WTC11 (cell line): Measurements from ENCODE around the gene ZFYVE28. TPM values are rescaled to one million over a fixed set of nuclear protein-coding genes. Genes with fewer than 3 reads are reported as not detected.

ENCODE experiments used
- ATAC-seq: fragments of 200-7000 bp; cut with Tn5 transposase; 2 replicates; pipeline ENCODE4 v1.10.0; 2021; ENCODE audit warnings: mild to moderate bottlenecking, moderate library complexity
- CTCF ChIA-PET: fragments of 300-600 bp; sonication (Branson Sonifier 250); formaldehyde crosslinking; loops from one replicate; lab custom pipeline; 2021; ENCODE audit warnings: antibody characterized with exemption; lab: Charles Lee
- POLR2A ChIA-PET: fragments of 350-600 bp; sonication (Branson Sonifier 250); formaldehyde crosslinking; loops from one replicate; lab custom pipeline; 2021; ENCODE audit warnings: antibody characterized with exemption; lab: Charles Lee
- DNase-seq: peaks from one replicate; pipeline ENCODE4 v3.0.0; 2021; ENCODE audit warnings: low spot score
- H3K27ac Mint-ChIP-seq: 2 replicates; pipeline ENCODE4 v1.8.0; 2021; ENCODE audit warnings: mixed read lengths
- H3K27me3 Mint-ChIP-seq: 2 replicates; pipeline ENCODE4 v1.8.0; 2021; ENCODE audit warnings: low read depth, mild to moderate bottlenecking, moderate library complexity, mixed read lengths
- H3K36me3 Mint-ChIP-seq: 2 replicates; pipeline ENCODE4 v1.8.0; 2021; ENCODE audit warnings: mixed read lengths
- H3K4me1 Mint-ChIP-seq: 2 replicates; pipeline ENCODE4 v1.8.0; 2022; ENCODE audit warnings: mixed read lengths
- H3K4me3 Mint-ChIP-seq: 2 replicates; pipeline ENCODE4 v1.8.0; 2021; ENCODE audit warnings: mild to moderate bottlenecking, moderate library complexity, mixed read lengths
- H3K9me3 Mint-ChIP-seq: 2 replicates; pipeline ENCODE4 v1.8.0; 2021; ENCODE audit warnings: mixed read lengths
- CREM ChIP-seq: sonication (generic); formaldehyde crosslinking; IDR thresholded peaks from 2 replicates; pipeline ENCODE4 v1.8.1; 2022; ENCODE audit warnings: mild to moderate bottlenecking, missing genetic modification reagents, moderate library complexity
- ELF4 ChIP-seq: sonication (generic); formaldehyde crosslinking; IDR thresholded peaks from 2 replicates; pipeline ENCODE4 v1.8.1; 2022; ENCODE audit warnings: low read depth, mild to moderate bottlenecking, moderate library complexity, missing genetic modification reagents
- ETV6 ChIP-seq: sonication (generic); formaldehyde crosslinking; IDR thresholded peaks from 2 replicates; pipeline ENCODE4 v1.8.1; 2022; ENCODE audit warnings: mild to moderate bottlenecking, missing genetic modification reagents
- FOXJ3 ChIP-seq: sonication (generic); formaldehyde crosslinking; IDR thresholded peaks from 2 replicates; pipeline ENCODE4 v1.9.0; 2021; ENCODE audit warnings: missing genetic modification reagents, mild to moderate bottlenecking, borderline replicate concordance
- FOXK1 ChIP-seq: sonication (generic); formaldehyde crosslinking; IDR thresholded peaks from 2 replicates; pipeline ENCODE4 v1.8.0; 2022; ENCODE audit warnings: mild to moderate bottlenecking, moderate library complexity, missing genetic modification reagents
- GTF2I ChIP-seq: fragments of 250-450 bp; sonication (Bioruptor Pico); conservative IDR thresholded peaks from 2 replicates; pipeline ENCODE4 v1.4.0; 2021; ENCODE audit warnings: mild to moderate bottlenecking
- HMGA2 ChIP-seq: fragments of 250-450 bp; sonication (Bioruptor Pico); IDR thresholded peaks from 2 replicates; pipeline ENCODE4 v1.4.0; 2021; ENCODE audit warnings: mild to moderate bottlenecking, moderate library complexity
- IRF2 ChIP-seq: sonication (generic); formaldehyde crosslinking; IDR thresholded peaks from 2 replicates; pipeline ENCODE4 v1.8.0; 2022; ENCODE audit warnings: low read depth, missing genetic modification reagents, borderline replicate concordance
- JUN ChIP-seq: sonication (generic); formaldehyde crosslinking; IDR thresholded peaks from 2 replicates; pipeline ENCODE4 v1.8.0; 2023; ENCODE audit warnings: mild to moderate bottlenecking, missing genetic modification reagents
- NFATC4 ChIP-seq: fragments of 250-450 bp; sonication (Bioruptor Pico); IDR thresholded peaks from 2 replicates; pipeline ENCODE4 v1.9.0; 2021; ENCODE audit warnings: mild to moderate bottlenecking
- NR1H2 ChIP-seq: sonication (generic); formaldehyde crosslinking; IDR thresholded peaks from 2 replicates; pipeline ENCODE4 v1.9.0; 2021; ENCODE audit warnings: mild to moderate bottlenecking, moderate library complexity, missing genetic modification reagents
- NR2C2 ChIP-seq: sonication (generic); formaldehyde crosslinking; IDR thresholded peaks from 2 replicates; pipeline ENCODE4 v1.8.0; 2022; ENCODE audit warnings: mild to moderate bottlenecking, missing genetic modification reagents
- OVOL2 ChIP-seq: fragments of 250-450 bp; sonication (Bioruptor Pico); IDR thresholded peaks from 2 replicates; pipeline ENCODE4 v1.9.0; 2021; ENCODE audit warnings: mild to moderate bottlenecking, borderline replicate concordance
- PRRX2 ChIP-seq: fragments of 250-450 bp; sonication (Bioruptor Pico); IDR thresholded peaks from 2 replicates; pipeline ENCODE4 v1.8.0; 2021; ENCODE audit warnings: mild to moderate bottlenecking
- RORB ChIP-seq: fragments of 250-450 bp; sonication (Bioruptor Pico); IDR thresholded peaks from 2 replicates; pipeline ENCODE4 v1.9.0; 2021; ENCODE audit warnings: mild to moderate bottlenecking
- SMAD3 ChIP-seq: sonication (generic); formaldehyde crosslinking; IDR thresholded peaks from 2 replicates; pipeline ENCODE4 v1.8.0; 2022; ENCODE audit warnings: missing genetic modification reagents, mild to moderate bottlenecking, borderline replicate concordance
- SOX15 ChIP-seq: fragments of 250-450 bp; sonication (Bioruptor Pico); IDR thresholded peaks from 2 replicates; pipeline ENCODE4 v1.9.0; 2021; ENCODE audit warnings: mild to moderate bottlenecking
- TEAD4 ChIP-seq: sonication (generic); formaldehyde crosslinking; IDR thresholded peaks from 2 replicates; pipeline ENCODE4 v1.8.0; 2022; ENCODE audit warnings: mild to moderate bottlenecking, missing genetic modification reagents
- ZBTB21 ChIP-seq: sonication (generic); formaldehyde crosslinking; IDR thresholded peaks from 2 replicates; pipeline ENCODE4 v1.8.1; 2023; ENCODE audit warnings: mild to moderate bottlenecking, missing genetic modification reagents, borderline replicate concordance
- ZNF138 ChIP-seq: sonication (generic); formaldehyde crosslinking; conservative IDR thresholded peaks from 2 replicates; pipeline ENCODE4 v1.8.1; 2022; ENCODE audit warnings: mild to moderate bottlenecking, moderate library complexity, missing genetic modification reagents
- ZNF416 ChIP-seq: fragments of 250-450 bp; sonication (Bioruptor Pico); IDR thresholded peaks from 2 replicates; pipeline ENCODE4 v1.9.0; 2021; ENCODE audit warnings: mild to moderate bottlenecking, inconsistent platforms
- ZNF423 ChIP-seq: fragments of 250-450 bp; sonication (Bioruptor Pico); IDR thresholded peaks from 2 replicates; pipeline ENCODE4 v2.1.2; 2022; ENCODE audit warnings: mild to moderate bottlenecking, moderate library complexity
- ZNF671 ChIP-seq: fragments of 250-450 bp; sonication (Bioruptor Pico); IDR thresholded peaks from 2 replicates; pipeline ENCODE4 v1.8.0; 2021; ENCODE audit warnings: mild to moderate bottlenecking
- total RNA-seq: library from RNA; stranded (reverse); gene quantifications from 3 replicates; pipeline ENCODE4 v1.2.3, GENCODE V29; 2021
- TF ChIP-seq, protein P1 (sequence below): fragments of 250-450 bp; sonication (Bioruptor Pico); IDR thresholded peaks from 2 replicates; pipeline ENCODE4 v2.1.2; 2022; ENCODE audit warnings: mild to moderate bottlenecking, moderate library complexity
- TF ChIP-seq, protein P2 (sequence below): sonication (generic); formaldehyde crosslinking; IDR thresholded peaks from 2 replicates; pipeline ENCODE4 v1.8.1; 2023; ENCODE audit warnings: mild to moderate bottlenecking, missing genetic modification reagents
- TF ChIP-seq, protein P3 (sequence below): sonication (generic); formaldehyde crosslinking; IDR thresholded peaks from 2 replicates; pipeline ENCODE4 v1.8.0; 2022; ENCODE audit warnings: mild to moderate bottlenecking, missing genetic modification reagents
- TF ChIP-seq, protein P4 (sequence below): sonication (generic); formaldehyde crosslinking; IDR thresholded peaks from 2 replicates; pipeline ENCODE4 v1.8.1; 2023; ENCODE audit warnings: mild to moderate bottlenecking, moderate library complexity, missing genetic modification reagents
- TF ChIP-seq, protein P5 (sequence below): sonication (generic); formaldehyde crosslinking; conservative IDR thresholded peaks from 2 replicates; pipeline ENCODE4 v1.8.1; 2022; ENCODE audit warnings: mild to moderate bottlenecking, missing genetic modification reagents

ZFYVE28 gene
- total RNA-seq, 1 experiment from 2014 or later, result 7.8 TPM

DNA sequence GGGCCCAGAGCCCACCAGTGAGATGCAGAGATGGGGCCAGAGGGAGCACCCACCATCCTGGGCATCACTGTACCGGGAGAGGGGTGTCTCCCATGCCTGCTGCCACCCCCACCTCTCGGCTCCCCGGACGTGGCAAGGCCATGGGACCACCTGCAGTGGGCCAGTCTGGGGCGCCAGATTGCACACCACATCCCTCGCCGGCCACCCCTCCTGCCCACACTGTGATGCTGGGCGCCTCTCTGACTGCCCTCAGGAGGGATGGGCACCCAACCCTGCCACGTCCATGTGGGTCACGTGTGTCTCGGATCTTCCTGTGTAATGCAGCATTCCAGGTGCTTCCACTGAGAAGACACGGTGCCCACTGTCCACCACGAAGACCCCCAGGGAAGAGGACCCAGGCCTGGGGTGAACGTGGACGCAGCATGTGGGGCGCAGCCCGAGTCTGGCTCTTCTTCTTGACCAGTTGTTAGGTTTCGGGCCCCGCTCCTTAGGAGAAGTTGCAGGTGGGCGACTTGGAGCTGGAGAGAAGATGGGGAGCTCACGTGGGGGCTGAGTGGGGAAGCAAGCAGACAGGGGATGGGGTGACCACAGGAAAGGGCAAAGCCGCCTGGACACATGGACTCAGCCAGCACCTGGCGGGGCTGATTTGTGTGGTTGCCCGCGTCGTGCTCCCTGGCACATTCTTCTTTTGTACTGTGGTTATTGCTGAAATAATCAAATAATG, 47.7 kb downstream of the ZFYVE28 start:
- ChIA-PET POLR2A (no interaction called here), CTCF (no interaction called here)
- Mint-ChIP-seq H3K4me3 (no peak overlapping the region), H3K4me1 (no peaks in the 10 kb centered on the region), H3K9me3 (peaks cover 32% of the 10 kb centered on the region), H3K27me3 (peaks cover 3% of the 10 kb centered on the region), H3K27ac (no peak overlapping the region), H3K36me3 (peaks cover 15% of the 10 kb centered on the region)
- ATAC-seq, result no peak
- no peak for DNase-seq
- no peak for TF ChIP-seq FOXK1 (CRISPR knock-in tag)
- TF ChIP-seq, protein P1, sequence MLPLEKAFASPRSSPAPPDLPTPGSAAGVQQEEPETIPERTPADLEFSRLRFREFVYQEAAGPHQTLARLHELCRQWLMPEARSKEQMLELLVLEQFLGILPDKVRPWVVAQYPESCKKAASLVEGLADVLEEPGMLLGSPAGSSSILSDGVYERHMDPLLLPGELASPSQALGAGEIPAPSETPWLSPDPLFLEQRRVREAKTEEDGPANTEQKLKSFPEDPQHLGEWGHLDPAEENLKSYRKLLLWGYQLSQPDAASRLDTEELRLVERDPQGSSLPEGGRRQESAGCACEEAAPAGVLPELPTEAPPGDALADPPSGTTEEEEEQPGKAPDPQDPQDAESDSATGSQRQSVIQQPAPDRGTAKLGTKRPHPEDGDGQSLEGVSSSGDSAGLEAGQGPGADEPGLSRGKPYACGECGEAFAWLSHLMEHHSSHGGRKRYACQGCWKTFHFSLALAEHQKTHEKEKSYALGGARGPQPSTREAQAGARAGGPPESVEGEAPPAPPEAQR (CRISPR knock-in tag), result no peak

DNA sequence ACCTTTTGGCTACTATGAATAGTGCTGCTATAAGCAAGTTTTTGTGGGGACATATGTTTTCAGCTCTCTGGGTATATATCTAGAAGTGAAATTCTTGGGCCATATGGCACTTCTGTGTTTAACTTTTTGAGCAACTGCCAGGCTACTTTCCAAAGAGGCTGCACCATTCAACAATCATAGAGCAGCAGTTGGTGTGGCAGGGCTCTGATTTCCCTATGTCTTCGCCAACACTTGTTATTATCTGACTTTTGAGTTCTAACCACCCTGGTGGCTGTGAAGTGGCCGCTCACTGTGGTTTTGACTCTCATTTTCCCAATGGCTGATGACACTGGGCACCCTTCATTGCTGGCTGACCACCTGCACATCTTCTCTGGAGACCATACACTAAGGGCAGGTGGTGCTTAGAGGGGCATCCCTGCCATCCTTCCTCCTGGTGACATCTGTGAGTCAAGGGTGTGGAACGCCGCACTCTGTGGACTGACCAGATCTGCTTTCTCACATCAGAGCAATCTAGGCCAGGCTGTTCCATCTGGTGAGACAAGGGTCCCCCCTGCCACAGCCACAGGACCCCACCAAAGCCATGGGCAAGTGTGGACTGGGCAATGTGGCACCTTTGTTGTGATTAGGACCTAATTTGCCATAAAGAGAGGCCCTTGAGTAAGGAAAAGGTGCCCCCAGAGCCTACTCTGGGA, 49.6 kb downstream of the ZFYVE28 start:
- TF ChIP-seq ZNF416 (CRISPR knock-in tag), result no peak
- no peak for TF ChIP-seq IRF2 (CRISPR knock-in tag)
- no peak for TF ChIP-seq TEAD4 (CRISPR knock-in tag)
- TF ChIP-seq HMGA2 (CRISPR knock-in tag), result no peak
- TF ChIP-seq NFATC4 (CRISPR knock-in tag), result no peak
- TF ChIP-seq JUN (CRISPR knock-in tag), result no peak
- no peak for TF ChIP-seq NR2C2 (CRISPR knock-in tag)
- TF ChIP-seq, protein P2, sequence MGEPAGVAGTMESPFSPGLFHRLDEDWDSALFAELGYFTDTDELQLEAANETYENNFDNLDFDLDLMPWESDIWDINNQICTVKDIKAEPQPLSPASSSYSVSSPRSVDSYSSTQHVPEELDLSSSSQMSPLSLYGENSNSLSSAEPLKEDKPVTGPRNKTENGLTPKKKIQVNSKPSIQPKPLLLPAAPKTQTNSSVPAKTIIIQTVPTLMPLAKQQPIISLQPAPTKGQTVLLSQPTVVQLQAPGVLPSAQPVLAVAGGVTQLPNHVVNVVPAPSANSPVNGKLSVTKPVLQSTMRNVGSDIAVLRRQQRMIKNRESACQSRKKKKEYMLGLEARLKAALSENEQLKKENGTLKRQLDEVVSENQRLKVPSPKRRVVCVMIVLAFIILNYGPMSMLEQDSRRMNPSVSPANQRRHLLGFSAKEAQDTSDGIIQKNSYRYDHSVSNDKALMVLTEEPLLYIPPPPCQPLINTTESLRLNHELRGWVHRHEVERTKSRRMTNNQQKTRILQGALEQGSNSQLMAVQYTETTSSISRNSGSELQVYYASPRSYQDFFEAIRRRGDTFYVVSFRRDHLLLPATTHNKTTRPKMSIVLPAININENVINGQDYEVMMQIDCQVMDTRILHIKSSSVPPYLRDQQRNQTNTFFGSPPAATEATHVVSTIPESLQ (CRISPR knock-in tag), result no peak
- no peak for TF ChIP-seq ZNF138 (CRISPR knock-in tag)
- TF ChIP-seq OVOL2 (CRISPR knock-in tag), result no peak
- TF ChIP-seq ELF4 (CRISPR knock-in tag), result no peak
- TF ChIP-seq, protein P3, sequence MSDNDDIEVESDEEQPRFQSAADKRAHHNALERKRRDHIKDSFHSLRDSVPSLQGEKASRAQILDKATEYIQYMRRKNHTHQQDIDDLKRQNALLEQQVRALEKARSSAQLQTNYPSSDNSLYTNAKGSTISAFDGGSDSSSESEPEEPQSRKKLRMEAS (CRISPR knock-in tag), result no peak
- no peak for TF ChIP-seq ZNF671 (CRISPR knock-in tag)
- TF ChIP-seq PRRX2, result no peak
- H3K27ac Mint-ChIP-seq, result no peak overlapping the region
- DNase-seq (no peak), ATAC-seq (no peak)
- H3K4me1 Mint-ChIP-seq, result no peaks in the 10 kb centered on the region
- H3K9me3 Mint-ChIP-seq, result peaks cover 17% of the 10 kb centered on the region
- H3K36me3 Mint-ChIP-seq, result peaks cover 8% of the 10 kb centered on the region
- POLR2A ChIA-PET, result no interaction called here
- H3K27me3 Mint-ChIP-seq, result peaks cover 3% of the 10 kb centered on the region; the same call in 1 of the 2 replicates
- CTCF ChIA-PET, result interaction anchor here (1.9 kb wide), 1 partner anchor 15 kb away, joined by 5 read pairs; no protein-coding TSS in a partner anchor
- no peak overlapping the region for H3K4me3 Mint-ChIP-seq

DNA sequence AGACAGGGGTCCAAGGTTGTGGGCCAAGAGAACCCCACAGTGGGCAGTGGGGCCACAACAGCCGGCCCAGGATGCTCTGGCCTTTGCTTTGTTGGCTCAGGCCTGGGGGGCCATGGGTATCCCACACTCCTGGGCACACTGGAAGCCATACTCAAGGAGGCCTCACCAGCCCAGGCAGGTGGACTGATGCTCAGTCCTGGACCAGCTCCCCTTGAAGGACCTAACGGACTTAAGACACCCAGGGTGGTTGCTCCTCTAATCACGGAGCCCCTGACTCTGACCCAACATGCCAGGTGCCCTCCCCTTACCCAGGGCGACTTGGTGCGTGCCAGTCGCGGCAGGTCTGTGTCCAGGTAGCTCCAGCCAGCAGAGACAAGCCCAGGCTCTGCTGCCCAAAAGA, 50.8 kb downstream of the ZFYVE28 start:
- Mint-ChIP-seq H3K27ac (no peak overlapping the region), H3K9me3 (peaks cover 12% of the 10 kb centered on the region), H3K36me3 (0 out of 2 replicates have a peak, but pooled peaks cover 3% of the 10 kb centered on the region), H3K27me3 (peaks cover 3% of the 10 kb centered on the region; the same call in 1 of the 2 replicates), H3K4me3 (no peak overlapping the region), H3K4me1 (no peaks in the 10 kb centered on the region)
- CTCF ChIA-PET, result interaction anchor here (1.9 kb wide), 1 partner anchor 13 kb away, joined by 5 read pairs; no protein-coding TSS in a partner anchor
- DNase-seq (no peak), ATAC-seq (no peak)
- POLR2A ChIA-PET, result no interaction called here
- TF ChIP-seq, protein P4, sequence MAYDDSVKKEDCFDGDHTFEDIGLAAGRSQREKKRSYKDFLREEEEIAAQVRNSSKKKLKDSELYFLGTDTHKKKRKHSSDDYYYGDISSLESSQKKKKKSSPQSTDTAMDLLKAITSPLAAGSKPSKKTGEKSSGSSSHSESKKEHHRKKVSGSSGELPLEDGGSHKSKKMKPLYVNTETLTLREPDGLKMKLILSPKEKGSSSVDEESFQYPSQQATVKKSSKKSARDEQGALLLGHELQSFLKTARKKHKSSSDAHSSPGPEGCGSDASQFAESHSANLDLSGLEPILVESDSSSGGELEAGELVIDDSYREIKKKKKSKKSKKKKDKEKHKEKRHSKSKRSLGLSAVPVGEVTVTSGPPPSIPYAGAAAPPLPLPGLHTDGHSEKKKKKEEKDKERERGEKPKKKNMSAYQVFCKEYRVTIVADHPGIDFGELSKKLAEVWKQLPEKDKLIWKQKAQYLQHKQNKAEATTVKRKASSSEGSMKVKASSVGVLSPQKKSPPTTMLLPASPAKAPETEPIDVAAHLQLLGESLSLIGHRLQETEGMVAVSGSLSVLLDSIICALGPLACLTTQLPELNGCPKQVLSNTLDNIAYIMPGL, result no peak
- TF ChIP-seq NR2C2 (CRISPR knock-in tag), result no peak
- TF ChIP-seq, protein P5, sequence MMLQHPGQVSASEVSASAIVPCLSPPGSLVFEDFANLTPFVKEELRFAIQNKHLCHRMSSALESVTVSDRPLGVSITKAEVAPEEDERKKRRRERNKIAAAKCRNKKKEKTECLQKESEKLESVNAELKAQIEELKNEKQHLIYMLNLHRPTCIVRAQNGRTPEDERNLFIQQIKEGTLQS (CRISPR knock-in tag), result no peak
- TF ChIP-seq RORB (CRISPR knock-in tag), result no peak
- no peak for TF ChIP-seq ZNF423 (CRISPR knock-in tag)
- TF ChIP-seq TEAD4 (CRISPR knock-in tag), result no peak
- TF ChIP-seq SMAD3 (CRISPR knock-in tag), result no peak
- no peak for TF ChIP-seq NFATC4 (CRISPR knock-in tag)
- no peak for TF ChIP-seq CREM (CRISPR knock-in tag)
- TF ChIP-seq OVOL2 (CRISPR knock-in tag), result no peak
- TF ChIP-seq SOX15 (CRISPR knock-in tag), result no peak
- TF ChIP-seq FOXK1 (CRISPR knock-in tag), result no peak
- no peak for TF ChIP-seq NR1H2 (CRISPR knock-in tag)
- no peak for TF ChIP-seq ZBTB21 (CRISPR knock-in tag)
- no peak for TF ChIP-seq JUN (CRISPR knock-in tag)
- TF ChIP-seq ETV6 (CRISPR knock-in tag), result no peak
- TF ChIP-seq GTF2I (CRISPR knock-in tag), result no peak
- TF ChIP-seq FOXJ3 (CRISPR knock-in tag), result no peak
